ENCODE data around the gene ACE2. TPM values are rescaled to one million over a fixed set of nuclear protein-coding genes. Genes with fewer than 3 reads are reported as not detected.

The ACE2 gene
- total RNA-seq, 4 donors from 2014 or later: 0.62 to 4.5 (median 2.1) TPM

DNA sequence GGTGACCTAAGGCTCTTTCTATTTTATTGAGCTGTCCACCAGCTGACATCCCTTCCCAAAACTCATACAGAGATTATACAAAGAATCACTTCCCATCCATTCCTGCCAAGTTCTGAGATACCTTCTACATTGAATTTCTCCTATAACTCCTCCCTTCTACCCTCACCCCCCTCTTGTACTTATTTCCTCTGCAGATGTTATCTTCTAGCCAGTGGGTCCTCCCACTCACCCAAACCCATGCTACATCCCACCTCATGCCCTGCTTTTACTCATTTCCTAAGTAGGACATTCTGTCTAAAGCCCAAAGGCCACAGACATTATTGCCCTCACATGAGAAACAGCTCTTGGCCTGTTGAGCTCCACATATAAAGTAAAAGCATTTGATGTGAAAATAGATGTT is 71.6 kb downstream of the ACE2 start:
- TF ChIP-seq POLR2AphosphoS5 (IDR thresholded peaks at IDR 0.05): no peak
- no peak for TF ChIP-seq EP300 (IDR thresholded peaks at IDR 0.05)
- TF ChIP-seq, protein P1, sequence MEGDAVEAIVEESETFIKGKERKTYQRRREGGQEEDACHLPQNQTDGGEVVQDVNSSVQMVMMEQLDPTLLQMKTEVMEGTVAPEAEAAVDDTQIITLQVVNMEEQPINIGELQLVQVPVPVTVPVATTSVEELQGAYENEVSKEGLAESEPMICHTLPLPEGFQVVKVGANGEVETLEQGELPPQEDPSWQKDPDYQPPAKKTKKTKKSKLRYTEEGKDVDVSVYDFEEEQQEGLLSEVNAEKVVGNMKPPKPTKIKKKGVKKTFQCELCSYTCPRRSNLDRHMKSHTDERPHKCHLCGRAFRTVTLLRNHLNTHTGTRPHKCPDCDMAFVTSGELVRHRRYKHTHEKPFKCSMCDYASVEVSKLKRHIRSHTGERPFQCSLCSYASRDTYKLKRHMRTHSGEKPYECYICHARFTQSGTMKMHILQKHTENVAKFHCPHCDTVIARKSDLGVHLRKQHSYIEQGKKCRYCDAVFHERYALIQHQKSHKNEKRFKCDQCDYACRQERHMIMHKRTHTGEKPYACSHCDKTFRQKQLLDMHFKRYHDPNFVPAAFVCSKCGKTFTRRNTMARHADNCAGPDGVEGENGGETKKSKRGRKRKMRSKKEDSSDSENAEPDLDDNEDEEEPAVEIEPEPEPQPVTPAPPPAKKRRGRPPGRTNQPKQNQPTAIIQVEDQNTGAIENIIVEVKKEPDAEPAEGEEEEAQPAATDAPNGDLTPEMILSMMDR (IDR thresholded peaks at IDR 0.05): no peak
- TF ChIP-seq POLR2A (IDR thresholded peaks at IDR 0.05): no peak
- ATAC-seq: no peak
- no peaks in the 10 kb centered on the region for H3K27me3 ChIP-seq

DNA sequence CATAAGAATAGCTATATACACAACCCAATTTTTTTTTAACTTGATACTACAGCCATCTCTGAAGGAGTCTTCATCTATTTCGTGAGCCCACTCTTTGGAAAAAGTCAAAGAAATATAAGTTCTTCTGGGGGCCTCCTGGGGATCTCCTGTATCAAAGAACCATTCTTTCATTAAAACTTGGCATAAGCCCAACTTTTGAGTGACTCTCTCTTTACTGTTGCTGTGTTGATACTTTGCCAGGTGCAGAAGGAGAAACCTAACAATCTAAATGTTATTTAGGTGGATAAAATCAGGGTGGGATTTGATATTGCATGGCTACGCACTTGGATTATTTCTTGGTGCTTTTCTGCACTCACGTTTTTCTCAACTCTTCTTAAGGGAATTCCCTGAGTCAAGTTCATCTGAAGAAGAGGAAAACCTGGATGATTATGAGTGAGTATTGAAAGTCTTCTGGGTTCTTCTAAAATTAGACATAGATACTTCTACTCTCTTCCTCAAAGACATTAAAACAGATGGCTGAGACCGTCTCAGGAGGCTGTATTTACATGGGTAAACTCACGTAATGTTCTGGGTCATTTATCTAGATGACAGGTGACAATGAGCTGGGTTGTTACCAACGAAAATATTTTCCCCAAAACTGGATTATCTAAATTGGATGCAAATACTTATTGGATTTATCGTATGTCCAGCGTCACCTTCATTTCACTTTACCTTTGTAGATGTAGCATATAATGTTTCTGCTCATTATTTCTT is 74.9 kb downstream of the ACE2 start:
- no peak for ATAC-seq
- no peaks in the 10 kb centered on the region for H3K4me1 ChIP-seq
- no peaks in the 10 kb centered on the region for H3K27me3 ChIP-seq
- H3K36me3 ChIP-seq: no peaks in the 10 kb centered on the region
- no peak overlapping the region for H3K27ac ChIP-seq
- no peak overlapping the region for H3K4me3 ChIP-seq
- TF ChIP-seq POLR2AphosphoS5 (IDR thresholded peaks at IDR 0.05): no peak
- no peaks in the 10 kb centered on the region for H3K9me3 ChIP-seq
- WGBS, 2 donors (ENCODE audit: low coverage in 1 of 2): 57 to 93% methylated on average over 5 to 8 of the region's 8 CpGs

More for the DNA sequence above, 71.6 kb downstream of the ACE2 start:
- H3K9me3 ChIP-seq: no peaks in the 10 kb centered on the region
- no peaks in the 10 kb centered on the region for H3K4me1 ChIP-seq
- H3K4me3 ChIP-seq: no peak overlapping the region
- no peaks in the 10 kb centered on the region for H3K36me3 ChIP-seq
- no peak overlapping the region for H3K27ac ChIP-seq

DNA sequence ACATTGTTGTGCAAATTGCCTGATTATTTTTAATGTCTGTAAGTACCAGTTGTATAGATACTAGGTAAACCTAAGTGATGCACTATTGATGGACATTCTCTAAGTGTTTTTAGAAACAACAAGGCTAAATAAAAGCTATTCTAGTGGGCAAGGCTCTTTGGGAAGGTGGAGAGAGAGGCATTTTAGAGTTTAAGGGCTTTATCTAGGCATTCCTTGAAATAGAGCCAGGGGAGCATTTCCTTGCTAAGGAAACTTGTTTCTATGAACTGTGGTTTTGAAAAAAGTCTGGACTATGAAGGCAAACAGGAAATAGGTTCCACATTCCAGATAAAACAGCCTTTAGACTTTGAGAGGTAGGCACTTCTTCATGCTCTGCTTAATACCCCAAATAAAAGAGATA is 76.3 kb downstream of the ACE2 start:
- Histone ChIP-seq H3K36me3 (no peaks in the 10 kb centered on the region), H3K4me1 (no peaks in the 10 kb centered on the region), H3K9me3 (no peaks in the 10 kb centered on the region), H3K4me3 (no peak overlapping the region), H3K27ac (no peak overlapping the region), H3K27me3 (no peaks in the 10 kb centered on the region)
- no peak for ATAC-seq
- TF ChIP-seq POLR2AphosphoS5 (IDR thresholded peaks at IDR 0.05) (no peak), POLR2A (IDR thresholded peaks at IDR 0.05) (no peak), EP300 (IDR thresholded peaks at IDR 0.05) (no peak)
- TF ChIP-seq, protein P1 (IDR thresholded peaks at IDR 0.05): no peak

DNA sequence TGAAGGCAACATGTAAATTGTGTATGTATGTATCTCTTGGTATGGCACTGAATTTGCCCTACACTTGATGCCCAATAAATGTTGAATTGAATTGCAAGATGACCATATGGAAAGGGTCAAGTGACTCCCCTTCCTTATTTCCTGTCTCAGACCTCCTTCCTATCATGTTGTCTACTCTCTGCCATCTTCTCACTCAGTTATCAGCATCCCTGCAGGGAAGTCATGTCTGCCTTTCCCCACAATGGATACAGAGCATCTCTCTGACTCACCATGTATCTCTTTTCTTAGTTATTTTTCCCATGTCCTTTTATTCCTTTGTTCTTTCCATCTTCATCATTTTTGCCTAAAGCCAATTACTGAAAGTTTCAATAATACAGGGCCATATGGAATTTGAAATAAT is 77.7 kb downstream of the ACE2 start:
- H3K4me3 ChIP-seq: no peak overlapping the region
- no peak for TF ChIP-seq POLR2AphosphoS5 (IDR thresholded peaks at IDR 0.05)
- TF ChIP-seq EP300 (IDR thresholded peaks at IDR 0.05): no peak
- TF ChIP-seq POLR2A (IDR thresholded peaks at IDR 0.05): no peak
- TF ChIP-seq, protein P1 (IDR thresholded peaks at IDR 0.05): no peak
- ATAC-seq: no peak
- no peaks in the 10 kb centered on the region for H3K4me1 ChIP-seq
- H3K9me3 ChIP-seq: no peaks in the 10 kb centered on the region
- H3K27ac ChIP-seq: no peak overlapping the region
- H3K36me3 ChIP-seq: no peaks in the 10 kb centered on the region
- H3K27me3 ChIP-seq: no peaks in the 10 kb centered on the region

DNA sequence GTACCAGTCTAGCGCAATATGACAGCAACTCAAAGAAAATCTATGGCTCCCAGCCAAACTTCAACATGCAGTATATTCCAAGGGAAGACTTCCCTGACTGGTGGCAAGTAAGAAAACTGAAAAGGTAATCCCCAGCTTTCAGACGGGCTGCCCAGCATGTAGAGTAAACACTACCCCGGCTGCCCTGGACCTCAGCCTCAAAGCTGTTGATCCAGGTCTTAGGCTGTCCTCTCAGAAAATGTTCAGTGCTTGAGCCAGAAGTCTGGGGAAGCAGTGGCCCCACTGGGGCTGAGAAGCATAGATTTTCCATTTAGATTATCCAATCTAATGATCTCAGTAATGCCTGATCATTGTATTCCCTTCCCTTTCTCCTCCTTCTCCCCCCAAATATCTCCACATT is 78.3 kb downstream of the ACE2 start:
- Histone ChIP-seq H3K27me3 (no peaks in the 10 kb centered on the region), H3K36me3 (no peaks in the 10 kb centered on the region), H3K9me3 (no peaks in the 10 kb centered on the region), H3K4me3 (no peak overlapping the region), H3K4me1 (no peaks in the 10 kb centered on the region), H3K27ac (no peak overlapping the region)
- TF ChIP-seq EP300 (IDR thresholded peaks at IDR 0.05): no peak
- TF ChIP-seq POLR2AphosphoS5 (IDR thresholded peaks at IDR 0.05): no peak
- TF ChIP-seq POLR2A (IDR thresholded peaks at IDR 0.05): no peak
- TF ChIP-seq, protein P1 (IDR thresholded peaks at IDR 0.05): no peak
- no peak for ATAC-seq
- WGBS, 2 donors (ENCODE audit: low coverage in 1 of 2): 90% methylated on average over 2 of the region's 3 CpGs; no CpG with 5 or more reads in 1 of the 2 donors

Data from gastroesophageal sphincter (tissue), 4 donors.